Fibroblast of skin of left quadriceps (primary cell): ENCODE measurements around the gene AP1G2.
A peak's percentile ranks its signal among the peaks of the same experiment; 100 is the strongest.

Source experiments
- DNase-seq, 2 experiments: peaks; one replicate each; pipeline ENCODE4 v3.0.0-alpha.2; 2013; ENCODE audit warnings: low read depth in 2 of 2

The AP1G2 gene

DNA sequence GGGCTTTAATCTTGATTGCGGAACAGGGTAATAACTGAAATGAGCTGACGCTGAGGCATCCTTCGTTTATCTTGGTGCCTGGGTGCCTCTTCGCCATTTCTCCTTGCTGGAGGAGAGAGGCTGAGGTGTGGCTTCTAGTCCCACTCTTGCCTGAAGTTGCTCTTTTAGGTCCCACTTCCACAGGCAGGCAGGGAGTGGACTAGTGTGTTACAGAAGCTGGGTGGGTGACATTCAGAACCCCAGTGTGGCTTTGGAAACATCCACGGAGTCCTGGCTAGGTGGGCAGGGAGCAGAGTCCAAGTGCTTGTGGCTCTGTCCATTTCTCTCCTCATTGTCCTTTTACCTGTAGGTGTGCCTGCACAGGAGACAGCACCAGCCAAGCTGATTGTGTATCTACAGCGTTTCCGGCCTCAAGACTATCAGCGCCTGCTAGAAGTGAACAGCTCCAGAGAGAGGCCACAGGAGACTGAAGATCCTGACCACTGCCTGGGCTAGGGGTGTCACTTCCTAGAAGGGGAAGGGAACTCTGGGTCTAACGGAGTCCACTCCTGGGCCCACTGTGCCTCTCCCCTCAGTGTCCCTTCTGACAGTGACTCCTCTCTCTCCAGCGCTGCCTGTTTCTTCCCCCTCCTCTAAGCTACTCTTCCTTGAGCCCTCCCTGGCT, 9.1 kb downstream of the AP1G2 start:
- DNase-seq = no peak

DNA sequence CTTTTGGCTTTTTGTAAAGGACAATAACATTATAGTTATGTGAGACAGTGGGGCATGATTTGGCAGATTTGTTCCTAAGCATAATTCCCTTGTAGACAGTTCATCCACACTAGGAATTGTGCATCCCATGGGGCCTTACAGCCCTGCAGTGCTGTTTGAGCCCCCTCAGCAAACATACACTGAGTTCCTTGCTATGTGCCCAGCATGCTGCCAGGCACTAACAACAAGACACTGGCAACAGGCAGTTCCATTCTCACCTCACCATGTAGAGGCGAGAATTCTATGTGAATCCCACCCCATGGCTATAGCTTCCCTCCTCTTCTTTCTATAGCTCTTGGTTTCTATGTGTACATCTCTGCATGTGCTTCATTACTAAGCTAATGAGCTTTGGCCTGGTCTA, 9.6 kb downstream of the AP1G2 start:
- no peak for DNase-seq

DNA sequence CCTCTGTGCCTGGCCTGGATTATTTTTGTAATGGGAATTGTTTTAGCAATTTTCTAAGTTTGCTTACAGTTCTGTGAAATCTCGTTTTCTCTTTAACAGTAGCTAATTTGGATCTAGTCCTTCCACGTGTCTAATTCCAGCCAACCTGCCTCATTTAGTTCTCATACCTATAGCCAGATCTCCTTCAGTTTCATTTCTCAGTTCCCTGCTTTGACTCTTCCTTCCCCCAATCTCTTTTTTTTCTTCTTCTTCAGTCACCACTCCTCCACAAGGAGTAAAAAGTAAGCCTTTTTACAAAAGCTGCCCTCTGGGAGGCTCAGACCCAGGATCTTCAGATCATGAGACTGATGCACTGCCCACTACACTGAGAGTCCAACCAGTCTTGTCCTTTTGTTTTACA, 10.1 kb downstream of the AP1G2 start:
- no peak for DNase-seq

DNA sequence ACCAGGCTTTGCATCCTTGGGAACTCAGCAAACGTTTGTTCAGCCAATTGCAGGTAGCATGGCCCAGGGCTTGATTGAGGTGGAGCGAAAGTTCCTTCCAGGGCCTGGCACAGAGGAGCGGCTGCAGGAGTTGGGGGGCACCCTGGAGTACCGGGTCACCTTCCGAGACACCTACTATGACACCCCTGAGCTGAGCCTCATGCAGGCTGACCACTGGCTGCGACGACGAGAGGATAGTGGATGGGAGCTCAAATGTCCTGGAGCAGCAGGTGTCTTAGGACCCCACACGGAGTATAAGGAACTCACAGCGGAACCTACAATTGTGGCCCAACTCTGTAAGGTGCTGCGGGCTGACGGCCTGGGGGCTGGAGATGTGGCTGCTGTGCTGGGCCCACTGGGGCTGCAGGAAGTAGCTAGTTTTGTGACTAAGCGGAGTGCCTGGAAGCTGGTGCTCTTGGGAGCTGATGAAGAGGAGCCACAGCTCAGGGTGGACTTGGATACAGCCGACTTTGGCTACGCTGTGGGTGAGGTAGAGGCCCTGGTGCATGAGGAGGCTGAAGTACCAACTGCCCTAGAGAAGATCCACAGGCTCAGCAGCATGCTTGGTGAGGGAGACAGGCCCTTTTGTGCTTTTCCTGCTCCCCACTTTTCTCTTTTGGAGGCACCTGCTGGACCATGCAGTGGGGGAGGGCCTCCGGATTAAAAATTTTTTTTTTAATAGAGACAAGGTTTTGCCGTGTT, 10.7 kb downstream of the AP1G2 start:
- DNase-seq = no peak

DNA sequence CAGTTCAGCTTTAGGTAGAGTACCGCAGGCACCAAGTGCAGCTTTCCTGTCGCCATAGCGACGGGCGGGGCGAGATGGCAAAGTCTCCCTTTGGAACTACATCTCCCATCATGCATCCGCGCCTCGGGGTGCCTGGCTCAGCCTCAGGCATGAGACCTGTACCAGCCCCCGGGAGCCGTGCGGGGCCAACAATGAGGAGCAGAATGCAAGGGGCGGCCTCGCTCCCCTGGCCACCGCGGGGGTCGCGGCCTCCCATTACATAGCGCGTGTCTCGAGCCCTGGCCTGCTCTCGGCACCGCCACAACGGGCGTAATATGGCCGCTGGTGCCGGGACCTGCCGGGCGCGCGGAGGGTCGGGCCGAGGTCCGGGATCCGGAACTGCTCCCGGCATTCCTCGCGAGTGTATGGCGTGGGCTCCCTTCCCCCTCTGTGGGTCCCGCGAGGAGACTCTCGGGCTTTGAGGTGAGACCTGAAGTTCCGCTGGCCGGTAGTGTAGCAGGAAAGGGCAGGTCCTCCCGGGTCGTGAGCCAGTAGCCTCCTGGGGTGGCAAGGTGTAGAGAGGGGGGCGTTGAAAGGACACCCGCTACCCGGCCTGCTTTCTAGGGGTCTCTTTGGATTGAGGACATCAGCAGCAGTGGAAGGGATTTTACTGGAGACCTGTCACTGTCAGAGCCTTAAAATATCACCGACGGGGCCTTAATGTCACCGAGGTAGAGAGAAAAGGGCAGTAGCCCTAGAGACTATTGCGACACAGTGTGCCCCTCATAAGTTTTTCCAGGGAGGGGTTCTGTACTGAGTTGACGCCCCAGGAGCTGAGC, 11.5 kb downstream of the AP1G2 start, which contains the start of gene THTPA:
Gene THTPA, plus strand, starts transcription at position 390 of the 818 bp plus-strand sequence. CDS start 487 bp downstream, outside the sequence.
- peak; percentile 66 to 74 for DNase-seq

DNA sequence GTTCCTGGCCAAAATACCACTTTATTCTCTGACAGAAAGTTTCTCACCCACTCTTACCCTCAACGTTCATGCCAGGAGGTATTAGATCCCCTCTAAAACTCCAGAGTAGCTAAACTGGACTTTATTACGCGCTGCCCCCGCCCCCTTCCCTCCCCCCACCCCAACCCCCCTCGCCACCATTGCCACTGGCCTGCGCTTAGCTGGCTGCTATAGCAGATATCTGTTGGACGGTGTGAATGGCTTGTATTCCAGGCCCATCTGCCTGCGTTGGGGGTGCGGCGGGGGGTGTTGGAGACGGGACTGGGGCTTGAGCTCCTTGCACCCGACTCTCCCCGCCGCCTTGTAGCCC, 12.1 kb downstream of the AP1G2 start:
- no peak for DNase-seq

DNA sequence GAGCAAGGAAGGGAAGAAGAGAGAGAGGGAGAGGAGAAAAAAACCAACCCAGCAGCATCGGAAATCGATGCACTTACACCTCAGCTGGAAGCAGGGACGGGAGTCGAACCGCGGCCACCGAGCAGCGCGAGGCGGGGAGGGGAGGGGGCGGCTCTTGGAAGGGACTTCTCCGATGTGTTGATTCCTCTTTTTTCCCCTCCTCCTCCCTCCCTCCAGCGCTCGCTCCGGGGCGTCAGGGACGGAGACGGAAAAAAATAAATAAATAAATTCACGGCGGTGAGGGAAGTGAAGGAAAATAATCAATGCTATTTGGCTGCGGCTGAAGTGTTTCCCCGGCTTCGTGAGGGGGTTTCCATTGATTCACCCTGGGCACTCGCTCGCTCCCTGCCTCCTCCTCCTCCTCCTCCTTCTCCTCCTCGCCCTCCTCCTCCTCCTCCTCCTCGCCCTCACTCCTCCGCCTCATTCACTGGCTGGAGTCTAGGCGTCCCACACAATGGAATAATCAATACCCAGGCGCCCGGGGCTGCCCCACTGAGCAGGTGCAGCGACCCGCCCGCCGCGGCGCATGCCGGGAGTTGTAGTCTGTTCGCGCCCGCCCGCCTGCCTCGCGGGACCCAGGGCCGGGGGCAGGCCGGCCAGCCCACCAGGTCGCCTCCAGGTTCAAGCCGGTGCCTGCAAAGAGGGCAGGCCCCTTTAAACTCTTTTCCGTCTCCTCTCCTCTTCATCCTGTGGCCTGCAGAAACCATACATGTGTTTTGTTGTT, 16.1 kb downstream of the AP1G2 start, which contains the start of gene ZFHX2:
Gene ZFHX2, minus strand, starts transcription at position 500 of the 763 bp plus-strand sequence. CDS start 16,440 bp downstream, outside the sequence.
- DNase-seq = peak in 1 of 2 experiments; percentile 24

DNA sequence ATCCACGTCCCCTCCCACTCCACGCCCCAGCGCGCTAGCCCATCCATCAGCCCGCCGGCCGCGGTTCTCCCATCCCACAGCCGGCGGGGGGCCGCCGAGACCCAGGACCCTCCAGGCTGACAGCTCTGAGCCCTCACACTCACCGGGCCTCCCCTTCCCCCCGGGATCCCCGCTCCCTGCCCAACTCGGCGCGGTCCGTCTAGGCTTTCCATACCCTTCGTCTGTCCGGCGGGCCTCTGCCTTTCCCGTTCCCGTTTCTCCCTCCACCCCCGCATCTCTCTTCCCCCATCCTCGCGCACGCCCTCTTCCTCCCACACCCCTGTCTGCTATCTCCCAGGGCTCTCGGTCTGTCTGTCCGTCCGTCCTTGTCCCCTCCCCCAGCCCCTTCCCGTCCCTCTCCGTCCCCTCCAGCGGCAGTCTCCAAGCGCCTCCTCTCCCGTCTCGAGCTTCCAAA, 16.8 kb downstream of the AP1G2 start:
- no peak for DNase-seq

DNA sequence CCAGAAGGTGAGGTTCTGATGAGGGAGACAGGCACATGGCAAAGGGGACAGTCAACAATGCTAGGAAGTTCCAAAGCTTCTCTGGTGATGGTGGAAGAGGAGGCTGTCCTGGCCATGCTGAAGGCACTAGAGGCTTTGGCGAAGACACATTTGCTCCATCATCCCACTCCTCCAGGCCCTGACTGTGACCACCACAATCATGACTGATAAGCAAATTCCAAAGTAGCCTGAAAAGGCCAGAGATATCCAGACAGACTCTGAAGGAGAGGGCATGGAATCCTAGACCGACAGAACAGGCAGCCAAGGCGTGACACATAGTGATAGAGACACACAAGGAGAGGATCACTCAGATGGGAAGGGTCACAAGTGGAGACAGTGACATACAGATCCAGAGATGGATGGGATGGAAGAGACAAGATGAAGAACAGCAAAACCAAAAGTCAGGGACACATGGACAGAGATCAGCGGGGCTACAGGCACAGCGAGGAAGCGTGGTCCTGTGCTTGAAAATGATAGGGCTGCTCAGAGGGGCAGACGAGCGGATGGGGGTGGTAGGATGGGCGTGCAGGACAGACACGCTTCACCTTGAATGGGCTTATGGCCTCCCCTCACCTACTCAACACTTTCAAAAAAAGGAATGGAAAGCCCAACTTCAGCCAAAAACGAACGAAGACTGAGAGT, 17.3 kb downstream of the AP1G2 start:
- DNase-seq = no peak

DNA sequence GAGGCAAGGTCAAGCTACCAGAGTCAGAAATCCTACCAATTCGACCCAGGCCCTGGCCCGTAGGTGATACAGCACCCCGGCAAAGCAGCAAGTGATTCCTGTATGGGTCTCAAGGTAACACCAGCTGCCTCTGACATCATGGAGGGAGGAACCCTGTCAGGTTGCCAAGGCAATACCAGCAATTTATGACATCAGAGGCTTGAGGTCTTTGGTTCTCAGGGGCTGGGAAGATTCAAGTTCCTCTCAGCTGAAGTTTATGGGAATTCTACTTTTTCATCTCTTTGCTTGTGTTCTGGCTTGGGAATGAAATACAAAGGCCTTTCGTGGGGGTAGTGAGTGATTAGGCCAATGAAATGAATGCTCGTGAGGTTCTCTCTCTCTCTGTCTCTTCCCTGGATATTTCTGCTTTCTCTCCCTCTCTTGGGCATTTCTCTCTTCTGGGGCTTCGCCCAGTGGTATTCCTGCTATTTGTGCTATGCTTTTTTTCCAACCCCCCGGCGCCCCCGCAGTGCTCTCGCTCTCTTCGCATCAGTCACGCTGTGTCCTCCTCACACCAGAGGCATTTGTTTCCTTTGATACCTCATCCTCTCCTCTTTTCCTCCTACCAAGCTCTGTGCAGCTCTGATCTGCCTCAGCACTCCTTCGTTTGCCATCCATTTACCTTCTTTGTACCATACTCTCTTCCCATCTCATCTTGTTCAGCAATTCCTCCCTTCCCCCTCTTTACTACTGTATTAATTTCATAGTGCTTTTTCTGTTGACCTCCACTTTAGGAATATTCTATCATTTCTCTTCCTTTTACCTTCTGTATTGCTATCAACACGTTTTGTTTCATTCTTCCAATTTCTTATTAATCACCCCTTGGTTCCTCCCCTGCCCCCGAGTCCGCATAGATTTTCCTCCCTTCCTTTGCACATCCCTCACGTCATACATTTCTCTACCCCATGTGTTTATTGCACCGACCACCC, 19.0 kb downstream of the AP1G2 start:
- no peak for DNase-seq

DNA sequence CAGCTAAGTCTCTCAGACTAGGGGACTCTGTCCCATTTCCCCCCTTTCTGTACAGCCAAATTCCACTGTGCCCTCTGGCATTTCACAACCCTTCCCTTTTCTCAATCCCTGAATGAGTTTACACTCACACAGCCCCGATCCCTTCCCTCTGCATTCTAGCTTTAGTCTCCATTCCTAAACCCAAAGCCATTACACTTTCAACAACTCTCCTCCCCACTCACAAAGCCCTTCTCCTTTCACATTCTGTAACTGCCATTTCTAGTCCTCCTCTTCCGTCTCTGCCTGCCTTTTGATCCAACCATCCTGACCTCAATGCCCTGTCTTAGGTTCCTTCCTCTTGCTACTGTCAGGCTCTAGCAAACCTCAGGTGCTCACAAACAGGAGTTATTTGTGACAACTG, 19.7 kb downstream of the AP1G2 start:
- no peak for DNase-seq

DNA sequence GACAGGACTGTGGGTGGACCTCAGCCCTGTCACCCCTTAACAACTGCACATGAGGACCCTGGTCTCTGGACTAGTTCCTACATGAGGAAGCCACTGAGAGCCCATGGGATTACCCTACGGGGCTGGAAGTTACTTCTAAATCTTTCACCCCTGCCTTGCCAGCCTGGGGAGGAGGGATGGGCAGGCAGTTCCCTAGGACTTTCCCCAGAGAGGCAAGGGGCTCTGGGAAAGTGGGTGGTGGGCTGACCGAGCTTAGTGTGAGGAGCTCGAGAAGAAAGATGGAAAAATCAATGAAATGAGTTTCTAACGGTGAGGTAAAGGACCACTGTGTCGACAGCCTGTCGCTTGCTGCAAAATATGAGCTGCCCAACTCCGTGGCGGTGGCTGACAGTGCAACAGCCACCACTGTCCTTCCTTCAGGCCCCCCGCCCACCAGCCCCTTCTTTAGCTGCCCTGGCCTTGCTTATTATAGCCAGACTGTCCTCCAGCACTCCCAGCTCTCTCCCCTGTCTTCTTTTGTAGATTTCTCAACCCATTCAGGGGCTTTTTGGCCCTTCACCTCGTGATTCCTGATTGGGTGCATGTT, 21.0 kb downstream of the AP1G2 start:
- no peak for DNase-seq

DNA sequence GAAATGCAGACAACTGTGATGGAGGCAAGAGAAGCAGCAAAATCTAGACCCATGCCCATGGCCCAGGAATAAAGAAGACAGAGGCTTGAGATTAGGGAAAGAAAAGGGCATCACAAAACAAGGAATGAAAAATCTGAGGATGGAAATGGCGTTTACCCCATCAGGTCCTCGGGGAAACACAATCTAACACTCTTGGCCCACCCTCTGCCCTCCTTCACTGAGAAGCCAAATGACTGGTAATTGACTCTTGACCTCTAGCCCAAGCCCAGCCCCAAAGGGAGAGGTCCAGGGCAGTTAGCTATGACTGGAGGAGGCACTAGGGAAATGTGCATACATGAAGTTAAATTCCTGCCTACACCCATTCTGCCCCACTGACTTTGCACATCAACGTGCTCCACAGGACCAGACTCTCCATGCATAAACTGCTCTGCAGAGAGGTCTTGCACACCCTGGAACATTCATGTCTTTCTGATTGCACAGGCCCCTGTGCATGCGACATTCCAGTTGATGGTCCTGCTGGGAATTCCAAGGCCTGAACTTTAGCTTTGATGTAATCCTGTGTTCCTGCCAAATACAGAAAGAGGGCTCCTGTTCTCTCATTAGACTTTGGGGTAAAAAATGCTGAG, 21.7 kb downstream of the AP1G2 start:
- DNase-seq = no peak

DNA sequence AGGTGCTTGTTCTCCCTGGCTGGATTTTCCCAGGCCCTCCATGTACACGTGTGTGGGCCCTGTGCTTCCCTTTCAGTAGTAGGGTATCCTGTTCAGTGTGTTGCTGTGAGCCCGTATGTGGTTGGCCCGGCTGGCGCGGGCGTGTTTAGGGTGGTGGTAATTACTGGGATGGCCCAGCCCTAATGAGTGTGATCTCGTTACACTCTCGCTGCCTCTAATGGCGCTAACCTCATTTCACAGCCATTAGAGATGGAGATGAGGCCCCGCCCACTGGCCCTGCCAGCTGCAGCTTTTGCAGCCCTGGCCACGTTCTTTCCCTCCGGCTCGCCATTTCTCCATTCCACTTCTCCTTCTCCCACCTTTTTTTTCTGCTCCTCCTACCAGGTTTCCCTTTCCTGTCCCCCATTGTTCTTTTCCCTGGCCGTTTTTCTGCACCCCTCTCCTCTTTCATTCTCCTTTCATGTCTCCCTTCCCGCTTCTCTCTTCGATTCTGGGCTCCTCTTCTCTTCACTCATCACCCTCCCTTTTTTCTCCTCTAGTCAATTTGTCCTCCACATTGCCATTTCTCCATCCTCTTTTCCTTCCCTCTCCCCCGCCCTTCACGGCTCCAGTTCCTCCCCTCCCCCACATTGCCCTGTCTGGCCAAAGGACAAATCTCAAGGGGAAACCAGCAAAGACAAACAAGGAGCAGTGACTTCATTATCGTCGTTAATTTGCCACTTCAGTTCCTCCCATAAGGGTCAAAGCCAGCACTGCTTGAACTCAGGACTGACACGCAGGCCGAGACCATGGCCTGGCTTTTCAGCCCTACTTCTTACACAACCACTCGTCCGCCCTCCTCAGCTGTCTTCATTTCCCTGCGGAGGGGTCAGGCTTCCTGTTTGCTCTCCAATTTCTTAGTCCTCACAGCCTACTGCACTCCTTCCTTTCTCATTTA, 22.8 kb downstream of the AP1G2 start:
- DNase-seq = no peak

DNA sequence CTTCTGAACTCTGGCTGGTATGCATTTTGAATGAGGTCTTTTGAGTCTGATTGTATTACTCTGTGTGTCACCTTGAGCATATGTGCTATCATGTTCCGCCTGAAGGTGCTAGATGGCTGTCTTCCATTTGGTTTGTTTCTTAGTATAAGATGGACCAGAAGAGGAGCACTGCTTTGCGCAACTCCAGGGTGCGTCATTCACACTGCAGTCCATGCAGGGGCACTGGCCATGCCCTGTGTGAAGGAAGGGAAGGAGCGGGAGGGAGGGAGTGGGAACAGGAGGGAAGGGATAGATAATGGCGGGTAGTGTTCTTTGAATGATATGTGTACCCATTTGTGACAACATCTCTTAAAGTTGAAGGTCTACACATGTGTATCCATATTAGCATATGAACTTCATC, 24.2 kb downstream of the AP1G2 start:
- DNase-seq = no peak

DNA sequence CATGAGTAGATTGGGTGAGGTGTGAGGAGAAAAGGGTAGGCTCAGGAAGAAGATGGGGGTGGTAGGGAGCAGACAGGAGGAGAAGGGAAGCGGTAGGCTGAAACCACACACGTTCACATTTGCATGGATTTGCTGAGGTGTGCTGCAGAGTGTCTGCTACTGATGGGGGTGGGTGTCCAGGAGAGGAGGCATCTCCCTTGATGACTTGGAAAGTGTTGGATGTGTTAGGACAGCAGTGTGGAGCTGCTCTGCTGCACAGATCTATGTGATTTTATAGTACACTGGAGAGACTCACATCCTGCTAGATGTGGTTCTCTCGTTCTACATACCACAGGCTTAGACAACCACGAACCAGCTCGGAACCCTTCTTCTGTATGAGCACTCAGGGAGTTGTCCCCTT, 25.3 kb downstream of the AP1G2 start:
- no peak for DNase-seq

DNA sequence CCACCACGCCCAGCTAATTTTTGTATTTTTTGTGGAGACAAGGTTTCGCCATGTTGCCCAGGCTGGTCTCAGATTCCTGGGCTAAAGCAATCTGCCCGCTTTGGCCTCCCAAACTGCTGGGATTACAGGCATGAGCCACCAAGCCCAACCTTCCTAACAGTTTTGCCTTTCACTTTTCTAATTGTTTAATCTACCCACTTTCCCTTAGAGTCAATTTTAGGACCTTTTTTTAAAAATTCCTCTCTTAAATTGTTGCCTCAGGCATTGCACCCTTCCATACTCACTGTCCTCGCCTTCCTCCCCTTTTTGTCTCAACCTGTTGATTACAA, 27.5 kb downstream of the AP1G2 start:
- no peak for DNase-seq
